Astrocyte (in vitro differentiated cells and primary cell): ENCODE results near the gene MARF1. TPM values are rescaled to one million over a fixed set of nuclear protein-coding genes. Genes with fewer than 3 reads are reported as not detected.

Experiments used
- DNase-seq: peaks from one replicate; pipeline ENCODE4 v3.0.0-alpha.2; 2010; ENCODE audit warnings: low read depth
- FAIRE-seq: peaks from 2 replicates; lab custom pipeline; 2011; peaks lifted over from hg19 to GRCh38; lab: Jason Lieb, UNC
- H2AFZ ChIP-seq: 2 replicates; pipeline ENCODE4 v1.6.0; 2012; ENCODE audit warnings: low read depth, low read length, inconsistent platforms
- H3K27ac ChIP-seq: 2 replicates; pipeline ENCODE4 v1.5.1; 2011; ENCODE audit warnings: low read depth, low read length, inconsistent platforms
- H3K27me3 ChIP-seq: 2 replicates; pipeline ENCODE4 v1.6.0; 2011; ENCODE audit warnings: low read length, inconsistent platforms; ENCODE audit not compliant: insufficient read depth
- H3K36me3 ChIP-seq: 2 replicates; pipeline ENCODE4 v1.5.1; 2011; ENCODE audit warnings: low read length, inconsistent platforms; ENCODE audit not compliant: insufficient read depth
- H3K4me1 ChIP-seq: 2 replicates; pipeline ENCODE4 v1.5.1; 2011; ENCODE audit warnings: low read length, inconsistent platforms; ENCODE audit not compliant: insufficient read depth
- H3K4me2 ChIP-seq: 2 replicates; pipeline ENCODE4 v1.6.0; 2012; ENCODE audit warnings: low read length, inconsistent platforms
- H3K4me3 ChIP-seq: 2 replicates; pipeline ENCODE4 v1.5.1; 2011; ENCODE audit warnings: low read depth, mild to moderate bottlenecking, low read length, inconsistent platforms; ENCODE audit not compliant: insufficient read depth
- H3K79me2 ChIP-seq: 2 replicates; pipeline ENCODE4 v1.6.0; 2012; ENCODE audit warnings: mild to moderate bottlenecking, low read length, inconsistent platforms; ENCODE audit not compliant: insufficient read depth
- H3K9ac ChIP-seq: 2 replicates; pipeline ENCODE4 v1.6.0; 2012; ENCODE audit warnings: mild to moderate bottlenecking, low read length, inconsistent platforms
- H3K9me3 ChIP-seq: 2 replicates; pipeline ENCODE4 v1.5.1; 2012; ENCODE audit warnings: low read depth, mild to moderate bottlenecking, low read length, inconsistent platforms; ENCODE audit not compliant: insufficient read depth
- H4K20me1 ChIP-seq: 2 replicates; pipeline ENCODE4 v1.6.0; 2012; ENCODE audit warnings: low read length, inconsistent platforms; ENCODE audit not compliant: insufficient read depth
- H3K27ac Mint-ChIP-seq: one replicate; pipeline ENCODE4 v1.8.0; 2021; ENCODE audit warnings: mild to moderate bottlenecking, mixed read lengths; ENCODE audit not compliant: unreplicated experiment
- H3K27me3 Mint-ChIP-seq: one replicate; pipeline ENCODE4 v1.8.0; 2021; ENCODE audit warnings: low read depth, mixed read lengths; ENCODE audit not compliant: unreplicated experiment
- H3K36me3 Mint-ChIP-seq: one replicate; pipeline ENCODE4 v1.8.0; 2021; ENCODE audit warnings: low read depth, mixed read lengths; ENCODE audit not compliant: unreplicated experiment
- H3K4me1 Mint-ChIP-seq: one replicate; pipeline ENCODE4 v1.8.0; 2021; ENCODE audit warnings: low read depth, mixed read lengths; ENCODE audit not compliant: unreplicated experiment
- H3K4me3 Mint-ChIP-seq: one replicate; pipeline ENCODE4 v1.8.0; 2021; ENCODE audit warnings: mild to moderate bottlenecking, moderate library complexity, mixed read lengths; ENCODE audit not compliant: unreplicated experiment
- H3K9me3 Mint-ChIP-seq: one replicate; pipeline ENCODE4 v1.8.0; 2021; ENCODE audit warnings: mild to moderate bottlenecking, mixed read lengths; ENCODE audit not compliant: unreplicated experiment
- EZH2 ChIP-seq: IDR thresholded peaks from 2 replicates; pipeline ENCODE4 v1.6.1; 2012; ENCODE audit warnings: mild to moderate bottlenecking, low read length, inconsistent platforms; ENCODE audit not compliant: insufficient read depth
- total RNA-seq: library from RNA; stranded (reverse); gene quantifications from 2 replicates; pipeline ENCODE4 v1.2.1, GENCODE V29; 2021
- TF ChIP-seq, protein P1 (sequence below): IDR thresholded peaks from 2 replicates; pipeline ENCODE4 v1.5.1; 2011; ENCODE audit warnings: low read depth, mild to moderate bottlenecking, inconsistent platforms, low read length, moderate library complexity; ENCODE audit not compliant: insufficient read depth

The MARF1 gene
- total RNA-seq, 1 donor from 2014 or later, result 47.4 TPM

DNA sequence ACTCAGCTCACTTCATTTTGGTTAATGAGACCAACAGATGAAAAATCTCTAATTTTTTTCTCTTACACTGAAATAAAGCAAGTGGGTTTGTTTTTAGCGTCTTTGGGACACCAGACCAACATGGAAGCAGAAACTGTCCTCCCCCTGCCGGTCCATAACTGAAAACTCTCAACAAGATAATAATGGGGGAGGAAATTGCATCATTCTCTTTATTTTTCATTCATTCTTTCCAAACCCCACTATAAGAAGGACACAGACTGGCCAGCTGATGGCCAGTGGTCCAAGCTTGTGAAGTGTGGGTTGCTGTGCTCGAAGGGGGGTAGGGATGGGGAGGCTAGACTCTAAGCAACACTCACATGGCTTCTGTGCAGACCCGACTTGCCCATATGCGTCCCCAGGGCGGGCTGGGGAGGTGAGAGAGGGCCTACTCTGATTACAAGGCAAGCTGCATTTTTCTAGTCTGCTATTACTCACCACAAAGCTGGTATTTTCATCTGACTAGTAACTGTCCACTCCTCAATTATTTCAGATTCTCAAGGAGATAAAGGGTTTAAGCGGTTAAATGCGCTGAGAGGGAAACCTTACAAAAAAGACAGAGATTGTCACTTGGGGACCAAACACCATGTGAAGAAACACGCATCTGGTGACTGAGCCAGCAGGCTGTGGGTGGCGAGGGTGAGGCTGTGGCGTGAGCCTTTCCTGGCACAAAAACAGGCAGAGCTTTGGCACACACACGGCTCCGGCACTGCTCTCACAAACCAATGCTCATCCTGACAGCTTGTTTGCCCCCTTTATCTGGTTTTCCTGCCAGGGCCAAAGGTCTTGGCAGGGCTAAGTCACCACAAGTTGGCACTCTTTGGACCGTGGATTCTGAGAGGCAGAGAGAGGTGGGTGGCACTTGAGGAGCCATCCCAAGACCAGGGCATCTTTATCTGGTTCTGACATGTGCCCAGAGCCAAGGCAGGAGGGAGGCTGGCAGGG, 38.2 kb downstream of the MARF1 start:
- TF ChIP-seq, protein P1, sequence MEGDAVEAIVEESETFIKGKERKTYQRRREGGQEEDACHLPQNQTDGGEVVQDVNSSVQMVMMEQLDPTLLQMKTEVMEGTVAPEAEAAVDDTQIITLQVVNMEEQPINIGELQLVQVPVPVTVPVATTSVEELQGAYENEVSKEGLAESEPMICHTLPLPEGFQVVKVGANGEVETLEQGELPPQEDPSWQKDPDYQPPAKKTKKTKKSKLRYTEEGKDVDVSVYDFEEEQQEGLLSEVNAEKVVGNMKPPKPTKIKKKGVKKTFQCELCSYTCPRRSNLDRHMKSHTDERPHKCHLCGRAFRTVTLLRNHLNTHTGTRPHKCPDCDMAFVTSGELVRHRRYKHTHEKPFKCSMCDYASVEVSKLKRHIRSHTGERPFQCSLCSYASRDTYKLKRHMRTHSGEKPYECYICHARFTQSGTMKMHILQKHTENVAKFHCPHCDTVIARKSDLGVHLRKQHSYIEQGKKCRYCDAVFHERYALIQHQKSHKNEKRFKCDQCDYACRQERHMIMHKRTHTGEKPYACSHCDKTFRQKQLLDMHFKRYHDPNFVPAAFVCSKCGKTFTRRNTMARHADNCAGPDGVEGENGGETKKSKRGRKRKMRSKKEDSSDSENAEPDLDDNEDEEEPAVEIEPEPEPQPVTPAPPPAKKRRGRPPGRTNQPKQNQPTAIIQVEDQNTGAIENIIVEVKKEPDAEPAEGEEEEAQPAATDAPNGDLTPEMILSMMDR, result no peak
- no peak for TF ChIP-seq EZH2
- Histone ChIP-seq H3K9me3 (no peaks in the 10 kb centered on the region), H3K27me3 (no peaks in the 10 kb centered on the region), H3K4me3 (no peak overlapping the region), H3K9ac (no peak overlapping the region), H3K27ac (no peak overlapping the region), H3K79me2 (no peaks in the 10 kb centered on the region), H3K36me3 (peaks cover 36% of the 10 kb centered on the region), H3K4me1 (peaks cover 3% of the 10 kb centered on the region), H4K20me1 (peaks cover 13% of the 10 kb centered on the region), H2AFZ (no peak overlapping the region), H3K4me2 (no peak overlapping the region)
- Mint-ChIP-seq H3K27ac (peak overlapping the region; percentile 10), H3K4me3 (no peak overlapping the region), H3K27me3 (no peaks in the 10 kb centered on the region), H3K4me1 (peaks cover 9% of the 10 kb centered on the region), H3K9me3 (peaks cover 2% of the 10 kb centered on the region), H3K36me3 (peaks cover 63% of the 10 kb centered on the region)
- DNase-seq (no peak), FAIRE-seq (no peak)

DNA sequence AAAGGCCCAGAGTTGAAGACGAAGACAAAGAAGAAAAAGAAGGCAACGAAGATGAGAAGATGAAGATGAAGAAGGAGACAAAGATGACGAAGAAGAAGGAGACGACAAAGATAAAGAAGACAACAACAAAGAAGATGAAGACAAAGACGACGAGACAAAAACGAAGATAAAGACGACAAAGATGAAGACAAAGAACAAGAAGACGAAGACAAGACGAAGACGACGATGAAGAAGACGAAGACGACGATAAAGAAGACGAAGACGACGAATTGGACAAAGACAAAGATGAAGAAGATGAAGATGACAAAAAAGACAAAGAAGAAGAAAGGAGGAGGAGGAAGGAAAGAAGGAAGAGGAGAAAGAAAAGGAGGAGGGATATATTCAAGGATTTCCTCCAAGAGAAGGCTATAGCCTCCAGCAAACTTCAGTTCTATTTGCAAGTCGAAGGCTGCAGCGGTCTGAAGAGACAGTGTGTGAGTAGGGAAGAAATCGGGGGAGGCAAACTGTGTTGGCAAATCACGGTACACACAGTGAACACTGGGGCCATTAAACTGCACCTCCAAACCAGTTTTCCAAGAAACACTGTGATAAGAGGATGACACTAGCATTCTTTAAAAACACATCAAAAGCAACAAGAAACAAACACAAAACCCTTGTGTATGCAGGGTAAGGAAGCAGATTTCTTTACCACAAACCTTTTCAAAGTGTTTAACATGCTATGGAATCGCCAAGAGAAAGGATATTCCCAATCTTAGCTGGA, 40.5 kb downstream of the MARF1 start:
- Histone ChIP-seq H3K36me3 (peaks cover 34% of the 10 kb centered on the region), H3K9me3 (no peaks in the 10 kb centered on the region), H3K4me2 (no peak overlapping the region), H3K27ac (no peak overlapping the region), H3K4me1 (no peaks in the 10 kb centered on the region), H4K20me1 (peaks cover 13% of the 10 kb centered on the region), H3K4me3 (no peak overlapping the region), H3K27me3 (no peaks in the 10 kb centered on the region), H3K9ac (no peak overlapping the region), H3K79me2 (no peaks in the 10 kb centered on the region), H2AFZ (no peak overlapping the region)
- DNase-seq (no peak), FAIRE-seq (no peak)
- Mint-ChIP-seq H3K9me3 (peaks cover 2% of the 10 kb centered on the region), H3K36me3 (peaks cover 71% of the 10 kb centered on the region), H3K27ac (no peak overlapping the region), H3K4me3 (no peak overlapping the region), H3K27me3 (no peaks in the 10 kb centered on the region), H3K4me1 (peaks cover 11% of the 10 kb centered on the region)
- TF ChIP-seq, protein P1, result no peak
- TF ChIP-seq EZH2, result no peak
